Thyroid gland (tissue), 4 donors: Measurements from ENCODE around the gene AADACL3.

Experiments
- POLR2A ChIP-seq, 2 donors: fragments of 450-650 bp; IDR thresholded peaks; one replicate each; pipeline ENCODE4 v1.6.1; 2017; ENCODE audit warnings: antibody characterized with exemption in 2 of 2, mild to moderate bottlenecking in 2 of 2, moderate library complexity in 1 of 2
- TF ChIP-seq, protein P1 (sequence below), 6 experiments: fragments of 200-600 bp in 3 of 6; fragments of 450-650 bp in 3 of 6; sonication (generic) in 3 of 6; IDR thresholded peaks; one replicate each; pipeline ENCODE4 v1.5.1; 2016 to 2019; ENCODE audit warnings: antibody characterized with exemption in 6 of 6, mild to moderate bottlenecking in 2 of 6, inconsistent platforms in 1 of 6, moderate library complexity in 1 of 6

DNA sequence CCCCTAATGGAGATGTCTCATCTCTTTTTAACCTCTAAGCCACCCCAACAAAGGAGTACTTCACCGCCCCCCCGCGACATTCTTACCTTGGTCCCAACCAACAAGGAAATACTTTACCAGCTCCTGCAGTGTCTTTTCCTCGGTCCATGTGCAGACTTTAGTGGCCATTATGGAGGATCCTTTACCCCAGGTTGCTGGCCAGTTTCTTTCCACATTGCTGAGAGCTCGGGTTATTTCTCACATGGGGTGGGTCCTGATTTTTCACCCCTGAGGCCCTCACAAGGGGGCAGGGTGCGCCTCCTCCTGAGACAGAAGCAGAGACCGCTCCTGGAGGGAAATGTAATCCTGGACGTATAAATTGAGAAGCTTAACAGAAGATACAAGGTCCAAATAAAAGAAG is 3.0 kb upstream of the AADACL3 start:
- TF ChIP-seq, protein P1, sequence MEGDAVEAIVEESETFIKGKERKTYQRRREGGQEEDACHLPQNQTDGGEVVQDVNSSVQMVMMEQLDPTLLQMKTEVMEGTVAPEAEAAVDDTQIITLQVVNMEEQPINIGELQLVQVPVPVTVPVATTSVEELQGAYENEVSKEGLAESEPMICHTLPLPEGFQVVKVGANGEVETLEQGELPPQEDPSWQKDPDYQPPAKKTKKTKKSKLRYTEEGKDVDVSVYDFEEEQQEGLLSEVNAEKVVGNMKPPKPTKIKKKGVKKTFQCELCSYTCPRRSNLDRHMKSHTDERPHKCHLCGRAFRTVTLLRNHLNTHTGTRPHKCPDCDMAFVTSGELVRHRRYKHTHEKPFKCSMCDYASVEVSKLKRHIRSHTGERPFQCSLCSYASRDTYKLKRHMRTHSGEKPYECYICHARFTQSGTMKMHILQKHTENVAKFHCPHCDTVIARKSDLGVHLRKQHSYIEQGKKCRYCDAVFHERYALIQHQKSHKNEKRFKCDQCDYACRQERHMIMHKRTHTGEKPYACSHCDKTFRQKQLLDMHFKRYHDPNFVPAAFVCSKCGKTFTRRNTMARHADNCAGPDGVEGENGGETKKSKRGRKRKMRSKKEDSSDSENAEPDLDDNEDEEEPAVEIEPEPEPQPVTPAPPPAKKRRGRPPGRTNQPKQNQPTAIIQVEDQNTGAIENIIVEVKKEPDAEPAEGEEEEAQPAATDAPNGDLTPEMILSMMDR (IDR thresholded peaks at IDR 0.05) = no peak
- no peak for TF ChIP-seq POLR2A (IDR thresholded peaks at IDR 0.05)
